BLaER1 (cell line): ENCODE data around the gene NOL9.
A peak's percentile ranks its signal among the peaks of the same experiment; 100 is the strongest.

Experiments used
- H3K27ac ChIP-seq: shearing (Covaris generic); formaldehyde crosslinking; 2 replicates; pipeline ENCODE4 v1.8.1; 2022
- H3K27me3 ChIP-seq: shearing (Covaris generic); formaldehyde crosslinking; 2 replicates; pipeline ENCODE4 v1.8.1; 2022
- H3K36me3 ChIP-seq: shearing (Covaris generic); formaldehyde crosslinking; 2 replicates; pipeline ENCODE4 v1.8.1; 2022
- H3K4me1 ChIP-seq: shearing (Covaris generic); formaldehyde crosslinking; 2 replicates; pipeline ENCODE4 v1.8.1; 2022
- H3K4me2 ChIP-seq: shearing (Covaris generic); formaldehyde crosslinking; 2 replicates; pipeline ENCODE4 v1.8.1; 2022
- H3K4me3 ChIP-seq: shearing (Covaris generic); formaldehyde crosslinking; 2 replicates; pipeline ENCODE4 v1.8.1; 2022
- H3K9ac ChIP-seq: shearing (Covaris generic); formaldehyde crosslinking; 2 replicates; pipeline ENCODE4 v1.8.1; 2022
- H3K9me3 ChIP-seq: shearing (Covaris generic); formaldehyde crosslinking; 2 replicates; pipeline ENCODE4 v1.8.1; 2022
- H4K20me1 ChIP-seq: shearing (Covaris generic); formaldehyde crosslinking; 2 replicates; pipeline ENCODE4 v1.8.1; 2022
- Cebpa-rat ChIP-seq: shearing (Covaris generic); IDR thresholded peaks from 2 replicates; pipeline ENCODE4 v1.8.1; 2022

NOL9 gene

DNA sequence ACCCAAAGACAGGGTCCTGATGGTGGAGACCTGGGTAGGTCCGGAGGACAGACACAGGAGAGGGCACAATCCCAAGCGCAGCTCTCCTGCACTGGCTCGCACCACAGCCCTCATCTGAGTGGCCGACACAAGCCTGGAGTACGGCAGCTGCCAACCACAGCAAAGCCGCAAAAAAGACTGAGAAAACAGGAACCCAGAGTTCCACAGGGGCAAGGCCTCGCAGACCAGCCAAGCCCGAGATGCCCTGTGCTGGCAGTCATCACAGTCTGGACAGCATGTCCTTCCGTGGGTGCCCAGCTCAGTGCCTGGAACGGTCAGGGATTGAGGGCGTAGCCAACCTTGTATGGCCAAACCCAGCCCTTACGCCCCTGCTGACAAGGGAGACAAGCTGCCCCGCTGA lies 36.9 kb upstream of the NOL9 start:
- Histone ChIP-seq H4K20me1 (peaks cover 100% of the 10 kb centered on the region), H3K36me3 (peaks cover 88% of the 10 kb centered on the region), H3K27me3 (no peaks in the 10 kb centered on the region), H3K27ac (peak overlapping the region; percentile 62), H3K4me2 (peak overlapping the region; percentile 73), H3K4me1 (peaks cover 71% of the 10 kb centered on the region), H3K4me3 (no peak overlapping the region), H3K9me3 (no peaks in the 10 kb centered on the region), H3K9ac (peak overlapping the region; percentile 25)
- no peak for TF ChIP-seq Cebpa-rat

DNA sequence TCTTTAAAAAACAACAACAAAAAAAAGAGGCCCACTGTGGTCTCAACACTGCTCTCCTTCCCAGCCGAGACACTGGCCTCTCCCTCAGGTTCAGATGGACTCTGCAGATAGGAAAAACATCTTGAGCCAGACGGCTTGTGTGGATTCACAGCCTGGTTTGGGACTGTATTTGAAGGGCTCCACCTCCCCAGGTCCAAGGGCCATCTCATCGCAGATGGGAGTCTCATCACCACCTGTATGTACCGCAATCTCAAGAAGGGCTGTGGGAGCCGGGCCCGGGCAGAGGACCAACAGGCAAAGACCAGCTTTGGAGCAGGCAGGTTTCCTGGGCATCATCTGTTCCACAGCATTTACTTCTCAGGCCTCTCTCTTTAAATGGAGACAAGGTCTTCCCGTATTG lies 35.7 kb upstream of the NOL9 start:
- Histone ChIP-seq H3K27ac (no peak overlapping the region), H3K4me1 (peaks cover 83% of the 10 kb centered on the region), H3K9me3 (no peaks in the 10 kb centered on the region), H3K9ac (0 out of 2 replicates have a peak overlapping the region, but pooled peaks have one; percentile 17), H3K4me3 (no peak overlapping the region), H4K20me1 (peaks cover 100% of the 10 kb centered on the region), H3K27me3 (no peaks in the 10 kb centered on the region), H3K4me2 (peak overlapping the region; percentile 73; the same call in 1 of the 2 replicates), H3K36me3 (peaks cover 81% of the 10 kb centered on the region)
- TF ChIP-seq Cebpa-rat, result no peak

DNA sequence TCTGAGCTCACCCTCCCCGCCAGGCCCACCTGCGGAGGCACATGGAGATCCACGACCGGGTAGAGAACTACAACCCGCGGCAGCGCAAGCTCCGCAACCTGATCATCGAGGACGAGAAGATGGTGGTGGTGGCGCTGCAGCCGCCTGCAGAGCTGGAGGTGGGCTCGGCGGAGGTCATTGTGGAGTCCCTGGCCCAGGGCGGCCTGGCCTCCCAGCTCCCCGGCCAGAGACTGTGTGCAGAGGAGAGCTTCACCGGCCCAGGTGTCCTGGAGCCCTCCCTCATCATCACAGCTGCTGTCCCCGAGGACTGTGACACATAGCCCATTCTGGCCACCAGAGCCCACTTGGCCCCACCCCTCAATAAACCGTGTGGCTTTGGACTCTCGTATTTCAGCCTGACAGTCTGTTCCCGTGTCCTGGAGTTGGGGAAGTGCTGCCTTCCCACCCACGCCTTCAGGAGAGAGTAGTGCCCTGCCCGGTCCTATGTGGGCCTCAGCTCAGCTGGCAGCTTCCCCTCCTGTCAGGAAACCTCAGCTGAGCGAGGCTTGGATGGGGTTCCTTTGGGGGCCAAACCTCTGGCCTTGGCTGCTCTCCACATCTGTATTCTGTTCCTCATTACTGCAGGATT lies 34.7 kb upstream of the NOL9 start:
- no peak for TF ChIP-seq Cebpa-rat
- H3K36me3 ChIP-seq, result peaks cover 75% of the 10 kb centered on the region

DNA sequence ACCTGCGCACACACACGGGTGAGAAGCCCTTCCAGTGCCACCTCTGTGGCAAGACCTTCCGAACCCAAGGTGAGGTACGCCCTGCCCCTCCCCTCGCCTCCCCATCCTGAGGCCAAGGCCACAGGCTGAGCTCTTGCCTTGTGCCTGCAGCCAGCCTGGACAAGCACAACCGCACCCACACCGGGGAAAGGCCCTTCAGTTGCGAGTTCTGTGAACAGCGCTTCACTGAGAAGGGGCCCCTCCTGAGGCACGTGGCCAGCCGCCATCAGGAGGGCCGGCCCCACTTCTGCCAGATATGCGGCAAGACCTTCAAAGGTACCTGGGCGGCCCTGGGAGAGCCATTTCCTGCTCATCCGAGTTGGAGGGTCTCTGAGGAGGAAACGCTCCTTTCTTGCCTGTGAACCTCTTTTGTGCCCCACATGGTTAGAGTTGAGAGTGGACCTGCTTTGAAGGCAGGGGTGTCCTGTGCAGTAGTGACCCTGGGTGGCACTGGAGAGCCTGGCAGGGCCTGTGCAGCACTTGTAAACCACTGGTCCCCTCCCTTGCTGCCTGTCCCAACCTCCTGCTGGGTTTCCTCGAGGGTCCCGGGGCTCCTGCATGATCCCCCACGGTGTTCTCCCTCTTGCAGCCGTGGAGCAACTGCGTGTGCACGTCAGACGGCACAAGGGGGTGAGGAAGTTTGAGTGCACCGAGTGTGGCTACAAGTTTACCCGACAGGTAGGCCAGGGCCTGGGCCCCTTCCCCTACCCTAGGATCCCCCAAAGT lies 34.0 kb upstream of the NOL9 start:
- Histone ChIP-seq H3K4me3 (no peak overlapping the region), H3K9me3 (no peaks in the 10 kb centered on the region), H4K20me1 (peaks cover 91% of the 10 kb centered on the region), H3K27ac (peak overlapping the region; percentile 70), H3K36me3 (peaks cover 68% of the 10 kb centered on the region), H3K4me2 (peak overlapping the region; percentile 73), H3K9ac (0 out of 2 replicates have a peak overlapping the region, but pooled peaks have one; percentile 20), H3K27me3 (no peaks in the 10 kb centered on the region), H3K4me1 (peaks cover 91% of the 10 kb centered on the region)
- no peak for TF ChIP-seq Cebpa-rat

More for the DNA sequence above, 34.7 kb upstream of the NOL9 start:
- Histone ChIP-seq H3K4me1 (peaks cover 91% of the 10 kb centered on the region), H3K9me3 (no peaks in the 10 kb centered on the region), H3K4me2 (peak overlapping the region; percentile 73), H3K4me3 (no peak overlapping the region), H3K9ac (0 out of 2 replicates have a peak overlapping the region, but pooled peaks have one; percentile 20), H3K27ac (peak overlapping the region; percentile 52; the same call in 1 of the 2 replicates), H3K27me3 (no peaks in the 10 kb centered on the region), H4K20me1 (peaks cover 98% of the 10 kb centered on the region)

DNA sequence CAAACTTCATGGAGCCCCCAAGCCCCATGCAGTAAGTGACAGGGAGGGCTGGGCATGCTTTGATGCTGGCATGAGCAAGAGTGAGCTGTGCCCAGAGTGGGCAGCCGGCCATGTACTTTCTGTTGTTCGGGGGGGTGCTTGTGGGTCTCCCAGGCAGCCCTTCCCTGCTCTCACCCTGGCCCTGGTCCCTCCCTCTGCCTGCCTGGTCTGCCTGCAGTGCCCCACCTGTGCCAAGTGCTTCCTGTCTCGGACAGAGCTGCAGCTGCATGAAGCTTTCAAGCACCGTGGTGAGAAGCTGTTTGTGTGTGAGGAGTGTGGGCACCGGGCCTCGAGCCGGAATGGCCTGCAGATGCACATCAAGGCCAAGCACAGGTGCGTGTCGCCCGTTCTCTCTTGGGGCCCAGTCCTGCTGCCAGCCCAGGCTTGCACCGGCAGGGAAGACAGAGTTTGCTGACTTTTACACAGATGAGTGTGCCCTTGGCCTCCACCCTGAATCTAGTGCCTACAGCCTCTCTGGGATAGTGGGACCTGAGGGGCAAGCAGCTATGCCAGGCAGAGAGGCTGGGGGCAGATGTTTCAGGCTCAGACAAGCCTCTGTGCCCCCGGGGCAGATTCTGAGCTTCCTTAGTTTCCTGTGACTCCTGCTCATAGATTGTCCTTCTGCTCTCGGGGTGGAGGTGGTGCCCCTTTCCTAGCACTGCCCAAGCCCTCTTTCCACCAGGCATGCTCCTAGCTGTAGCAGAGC lies 33.1 kb upstream of the NOL9 start:
- peak overlapping the region; percentile 70 for H3K27ac ChIP-seq
- H4K20me1 ChIP-seq, result peaks cover 89% of the 10 kb centered on the region
- H3K9me3 ChIP-seq, result no peaks in the 10 kb centered on the region
- peak overlapping the region; percentile 73 for H3K4me2 ChIP-seq
- no peaks in the 10 kb centered on the region for H3K27me3 ChIP-seq
- peak overlapping the region; percentile 20; the same call in 1 of the 2 replicates for H3K9ac ChIP-seq
- H3K4me3 ChIP-seq, result no peak overlapping the region
- H3K4me1 ChIP-seq, result peaks cover 88% of the 10 kb centered on the region
- TF ChIP-seq Cebpa-rat, result no peak
- peaks cover 59% of the 10 kb centered on the region for H3K36me3 ChIP-seq

DNA sequence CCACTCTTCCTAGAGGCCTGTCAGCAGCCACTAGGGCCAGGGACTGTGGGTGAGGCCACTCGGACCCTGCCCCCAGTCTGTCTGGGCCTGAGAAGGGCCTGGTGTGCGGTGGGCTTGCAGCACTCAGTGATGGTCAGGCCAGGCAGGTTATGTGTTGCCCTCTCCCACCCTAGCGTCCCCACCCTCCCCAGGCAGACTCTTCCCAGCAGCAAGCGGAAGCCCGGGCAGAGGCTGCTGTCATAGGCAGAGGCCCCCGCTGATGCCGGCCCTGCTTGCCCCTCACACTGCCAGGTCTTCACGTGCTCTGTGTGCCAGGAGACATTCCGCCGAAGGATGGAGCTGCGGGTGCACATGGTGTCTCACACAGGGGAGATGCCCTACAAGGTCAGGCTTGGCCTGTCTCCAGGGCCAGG lies 32.1 kb upstream of the NOL9 start:
- Histone ChIP-seq H3K27me3 (no peaks in the 10 kb centered on the region), H3K4me2 (peak overlapping the region; percentile 73)
- no peak for TF ChIP-seq Cebpa-rat

DNA sequence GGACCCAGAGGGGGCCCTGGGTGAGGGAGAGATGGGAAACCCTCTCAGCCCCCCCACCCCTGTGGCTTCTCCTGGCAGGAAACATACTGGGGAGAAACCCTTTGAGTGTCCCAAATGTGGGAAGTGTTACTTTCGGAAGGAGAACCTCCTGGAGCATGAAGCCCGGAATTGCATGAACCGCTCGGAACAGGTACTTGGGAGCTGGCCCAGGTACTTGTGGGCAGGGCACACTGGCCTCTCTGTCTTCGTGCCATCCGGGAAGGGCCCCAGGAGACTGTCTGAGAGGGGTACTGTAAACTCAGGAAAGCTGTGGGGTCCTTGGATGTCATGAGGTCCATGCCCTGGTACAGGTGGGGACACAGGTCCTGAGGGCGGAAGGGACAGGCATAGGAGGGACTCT lies 31.5 kb upstream of the NOL9 start:
- peak overlapping the region; percentile 73; the same call in 1 of the 2 replicates for H3K4me2 ChIP-seq
- H3K27ac ChIP-seq, result peak overlapping the region; percentile 70; the same call in 1 of the 2 replicates
- TF ChIP-seq Cebpa-rat, result no peak
- no peak overlapping the region for H3K4me3 ChIP-seq
- no peaks in the 10 kb centered on the region for H3K9me3 ChIP-seq
- no peak overlapping the region for H3K9ac ChIP-seq
- no peaks in the 10 kb centered on the region for H3K27me3 ChIP-seq
- peaks cover 88% of the 10 kb centered on the region for H3K4me1 ChIP-seq
- H3K36me3 ChIP-seq, result peaks cover 49% of the 10 kb centered on the region
- H4K20me1 ChIP-seq, result peaks cover 89% of the 10 kb centered on the region

More for the DNA sequence above, 32.1 kb upstream of the NOL9 start:
- Histone ChIP-seq H3K9me3 (no peaks in the 10 kb centered on the region), H4K20me1 (peaks cover 89% of the 10 kb centered on the region), H3K27ac (peak overlapping the region; percentile 70), H3K4me3 (no peak overlapping the region), H3K9ac (0 out of 2 replicates have a peak overlapping the region, but pooled peaks have one; percentile 20), H3K4me1 (peaks cover 88% of the 10 kb centered on the region), H3K36me3 (peaks cover 49% of the 10 kb centered on the region)

DNA sequence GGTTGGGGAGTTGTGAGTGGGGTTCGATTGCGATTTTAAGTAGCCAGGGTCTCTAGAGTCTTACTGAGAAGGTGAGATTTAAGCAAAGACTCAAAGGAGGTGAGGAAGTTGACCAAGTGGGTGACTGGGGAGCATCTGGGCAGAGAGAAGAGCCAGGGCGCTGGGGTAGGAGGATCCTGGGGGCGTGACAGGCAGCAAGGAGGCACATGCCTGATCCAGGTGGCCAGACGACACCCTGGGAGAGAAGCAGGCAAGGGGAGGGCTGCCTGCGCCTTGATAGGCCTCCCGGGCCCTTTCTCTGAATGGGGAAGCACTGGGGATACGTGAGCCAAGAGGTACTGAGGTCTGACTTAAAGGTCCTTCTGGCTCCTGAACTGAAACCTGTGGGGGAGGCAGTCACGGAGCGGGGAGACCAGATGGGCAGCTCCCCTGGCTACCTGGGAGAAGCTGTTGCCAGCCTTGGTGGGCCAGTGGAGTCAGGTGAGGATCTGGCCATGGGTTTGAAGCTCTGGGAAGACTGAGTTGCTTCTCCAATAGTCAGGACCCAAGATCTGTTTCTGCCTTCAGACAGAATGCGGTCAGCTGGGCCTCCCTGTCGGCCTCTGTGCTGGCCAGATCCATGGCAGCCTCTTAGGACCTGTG lies 30.9 kb upstream of the NOL9 start:
- H3K9ac ChIP-seq, result no peak overlapping the region
- no peak for TF ChIP-seq Cebpa-rat
- peaks cover 86% of the 10 kb centered on the region for H3K4me1 ChIP-seq
- H3K9me3 ChIP-seq, result no peaks in the 10 kb centered on the region
- H3K27ac ChIP-seq, result 0 out of 2 replicates have a peak overlapping the region, but pooled peaks have one; percentile 70
- H3K36me3 ChIP-seq, result peaks cover 44% of the 10 kb centered on the region
- no peak overlapping the region for H3K4me2 ChIP-seq
- no peaks in the 10 kb centered on the region for H3K27me3 ChIP-seq
- peaks cover 89% of the 10 kb centered on the region for H4K20me1 ChIP-seq
- H3K4me3 ChIP-seq, result no peak overlapping the region
